Fibroblast of lung (primary cell): ENCODE data around the gene SEC11A. TPM values are rescaled to one million over a fixed set of nuclear protein-coding genes. Genes with fewer than 3 reads are reported as not detected.

Source experiments
- DNase-seq, 2 donors: peaks; one replicate each; pipeline versions ENCODE4 v3.0.0 to v3.0.0-alpha.2; 2010; ENCODE audit warnings: low read depth in 2 of 2
- H2AFZ ChIP-seq: 2 replicates; pipeline ENCODE4 v1.5.1; 2012; ENCODE audit warnings: low read length, control low read depth, inconsistent platforms
- H3K27ac ChIP-seq: 2 replicates; pipeline ENCODE4 v1.5.1; 2011; ENCODE audit warnings: low read length, control low read depth; ENCODE audit not compliant: insufficient read depth
- H3K27me3 ChIP-seq: 2 replicates; pipeline ENCODE4 v1.5.1; 2011; ENCODE audit warnings: mild to moderate bottlenecking, low read length; ENCODE audit not compliant: control insufficient read depth, insufficient read depth
- H3K36me3 ChIP-seq: 2 replicates; pipeline ENCODE4 v1.5.1; 2011; ENCODE audit warnings: low read length; ENCODE audit not compliant: control insufficient read depth, insufficient read depth
- H3K4me1 ChIP-seq: 2 replicates; pipeline ENCODE4 v1.5.1; 2011; ENCODE audit warnings: low read length; ENCODE audit not compliant: control insufficient read depth, insufficient read depth; ENCODE audit errors: extremely low read depth
- H3K4me2 ChIP-seq: 2 replicates; pipeline ENCODE4 v1.5.1; 2011; ENCODE audit warnings: low read length, control low read depth; ENCODE audit not compliant: insufficient read depth; ENCODE audit errors: extremely low read depth
- H3K4me3 ChIP-seq, 4 experiments: fragments of 200-600 bp in 1 of 4; sonication (generic) in 1 of 4; replicated peaks in 1 of 4; 2 replicates each; pipeline ENCODE4 v1.5.1; 2011 to 2016; ENCODE audit warnings: low read length in 4 of 4, low read depth in 3 of 4, mild to moderate bottlenecking in 3 of 4, control low read depth in 2 of 4, inconsistent platforms in 1 of 4, mixed read lengths in 1 of 4; ENCODE audit not compliant: insufficient read depth in 1 of 4; ENCODE audit errors: control extremely low read depth in 1 of 4
- H3K79me2 ChIP-seq: 2 replicates; pipeline ENCODE4 v1.5.1; 2012; ENCODE audit warnings: mild to moderate bottlenecking, low read length, inconsistent platforms; ENCODE audit not compliant: control insufficient read depth, insufficient read depth
- H3K9ac ChIP-seq: 2 replicates; pipeline ENCODE4 v1.5.1; 2011; ENCODE audit warnings: mild to moderate bottlenecking, low read length, control low read depth; ENCODE audit not compliant: insufficient read depth
- H3K9me3 ChIP-seq: 2 replicates; pipeline ENCODE4 v1.5.1; 2012; ENCODE audit warnings: low read depth, low read length; ENCODE audit not compliant: control insufficient read depth, insufficient read depth
- H4K20me1 ChIP-seq: 2 replicates; pipeline ENCODE4 v1.5.1; 2011; ENCODE audit warnings: low read length; ENCODE audit not compliant: control insufficient read depth, insufficient read depth; ENCODE audit errors: extremely low read depth
- EZH2 ChIP-seq: IDR thresholded peaks from 2 replicates; pipeline ENCODE4 v1.5.1; 2012; ENCODE audit warnings: low read length, control low read depth, mild to moderate bottlenecking; ENCODE audit errors: missing control alignments
- polyA minus RNA-seq: library from RNA; depleted of rRNA, polyadenylated mRNA; stranded (reverse); fragments of >200 nt; gene quantifications from 2 replicates; pipeline ENCODE4 v1.2.3, GENCODE V29; 2011; ENCODE audit warnings: low replicate concordance
- polyA plus RNA-seq, 2 donors: library from polyadenylated mRNA; depleted of rRNA in 1 of 2; stranded (reverse) in 1 of 2; unstranded in 1 of 2; fragments of >200 nt; gene quantifications; 2 replicates each; pipeline ENCODE4 v1.2.1, GENCODE V29; 2011 to 2012; ENCODE audit warnings: missing spikeins in 1 of 2
- total RNA-seq: library from RNA; depleted of rRNA; stranded (reverse); fragments of >200 nt; gene quantifications from 2 replicates; pipeline ENCODE4 v1.2.1, GENCODE V29; 2014
- TF ChIP-seq, protein P1 (sequence below), 2 donors: IDR thresholded peaks in 1 of 2; conservative IDR thresholded peaks in 1 of 2; 1 replicate in 1 of 2; 2 replicates in 1 of 2; pipeline ENCODE4 v1.5.1; 2011 to 2012; ENCODE audit warnings: low read length in 2 of 2, control low read depth in 1 of 2, inconsistent platforms in 1 of 2, low read depth in 1 of 2, mild to moderate bottlenecking in 1 of 2

SEC11A gene
- 263 and 300 TPM in 2 replicates for total RNA-seq
- 243 and 254 TPM in 2 replicates for polyA plus RNA-seq
- polyA plus RNA-seq (2012), result 206 and 222 TPM in 2 replicates
- polyA minus RNA-seq, result 45.0 and 50.6 TPM in 2 replicates

DNA sequence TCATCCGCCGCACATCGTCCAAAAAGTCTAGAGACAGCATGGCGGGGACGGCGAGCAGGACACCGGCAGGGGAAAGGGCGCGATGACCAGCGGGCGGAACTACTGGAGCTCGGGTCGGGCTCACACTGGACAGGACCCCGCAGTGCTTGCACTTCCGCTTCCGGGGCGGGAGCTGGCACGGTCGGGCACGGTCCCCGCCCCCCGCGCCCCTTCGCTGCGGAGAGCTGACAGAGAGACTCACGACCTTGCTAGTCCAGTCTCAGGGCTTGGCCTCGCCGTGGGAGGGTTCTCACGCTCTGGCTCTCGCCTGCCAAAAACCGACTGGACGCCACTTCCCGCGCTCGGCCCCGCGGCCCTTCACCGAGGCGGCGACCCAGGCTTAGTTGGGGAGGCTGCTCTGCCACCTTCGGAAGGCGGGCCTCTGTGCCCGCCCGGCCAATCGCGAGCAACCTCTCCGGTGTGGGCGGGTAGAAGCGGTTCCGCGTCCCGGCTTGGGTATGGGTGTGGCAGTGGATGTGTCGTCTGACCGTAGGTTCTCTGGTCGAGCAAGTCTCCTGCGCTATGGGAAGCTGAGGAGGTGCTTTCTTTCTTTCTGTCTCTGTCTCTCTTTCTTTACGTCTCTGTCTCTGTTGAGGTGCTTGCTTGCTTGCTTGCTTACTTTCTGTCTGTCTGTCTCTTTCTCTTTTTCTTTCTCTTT lies at the start of gene SEC11A:
Gene SEC11A (minus strand): TSS at position 104 of the 697 bp plus-strand sequence. CDS start 64 bp downstream, at position 40.
- peak within 1 kb of the TSS; percentile 90 for H3K4me2 ChIP-seq
- no peaks in the 10 kb centered on the region for H3K36me3 ChIP-seq
- peak within 1 kb of the TSS; percentile 76 to 94 (median 91) for H3K4me3 ChIP-seq
- H3K27ac ChIP-seq, result peak within 1 kb of the TSS; percentile 83
- H3K9me3 ChIP-seq, result no peaks in the 10 kb centered on the region
- H3K27me3 ChIP-seq, result no peaks in the 10 kb centered on the region
- H4K20me1 ChIP-seq, result no peaks in the 10 kb centered on the region
- H2AFZ ChIP-seq, result peak within 1 kb of the TSS; percentile 99
- peak; percentile 94 for DNase-seq
- H3K9ac ChIP-seq, result peak within 1 kb of the TSS; percentile 73
- H3K4me1 ChIP-seq, result peaks cover 2% of the 10 kb centered on the region
- TF ChIP-seq, protein P1, sequence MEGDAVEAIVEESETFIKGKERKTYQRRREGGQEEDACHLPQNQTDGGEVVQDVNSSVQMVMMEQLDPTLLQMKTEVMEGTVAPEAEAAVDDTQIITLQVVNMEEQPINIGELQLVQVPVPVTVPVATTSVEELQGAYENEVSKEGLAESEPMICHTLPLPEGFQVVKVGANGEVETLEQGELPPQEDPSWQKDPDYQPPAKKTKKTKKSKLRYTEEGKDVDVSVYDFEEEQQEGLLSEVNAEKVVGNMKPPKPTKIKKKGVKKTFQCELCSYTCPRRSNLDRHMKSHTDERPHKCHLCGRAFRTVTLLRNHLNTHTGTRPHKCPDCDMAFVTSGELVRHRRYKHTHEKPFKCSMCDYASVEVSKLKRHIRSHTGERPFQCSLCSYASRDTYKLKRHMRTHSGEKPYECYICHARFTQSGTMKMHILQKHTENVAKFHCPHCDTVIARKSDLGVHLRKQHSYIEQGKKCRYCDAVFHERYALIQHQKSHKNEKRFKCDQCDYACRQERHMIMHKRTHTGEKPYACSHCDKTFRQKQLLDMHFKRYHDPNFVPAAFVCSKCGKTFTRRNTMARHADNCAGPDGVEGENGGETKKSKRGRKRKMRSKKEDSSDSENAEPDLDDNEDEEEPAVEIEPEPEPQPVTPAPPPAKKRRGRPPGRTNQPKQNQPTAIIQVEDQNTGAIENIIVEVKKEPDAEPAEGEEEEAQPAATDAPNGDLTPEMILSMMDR (conservative IDR thresholded peaks at IDR 0.05 in 1 of 2, IDR thresholded peaks at IDR 0.05 in 1 of 2; ENCODE audit: low read depth in 1 of 2, low read length in 2 of 2), result no peak
- no peak for TF ChIP-seq EZH2
- H3K79me2 ChIP-seq, result peaks cover 44% of the 10 kb centered on the region

- no peaks in the 10 kb centered on the region for H3K36me3 ChIP-seq
- no peaks in the 10 kb centered on the region for H3K4me1 ChIP-seq
These were observed 49.7 kb upstream of the SEC11A start for GRCh38 chr15:84765675-84766074.

DNA sequence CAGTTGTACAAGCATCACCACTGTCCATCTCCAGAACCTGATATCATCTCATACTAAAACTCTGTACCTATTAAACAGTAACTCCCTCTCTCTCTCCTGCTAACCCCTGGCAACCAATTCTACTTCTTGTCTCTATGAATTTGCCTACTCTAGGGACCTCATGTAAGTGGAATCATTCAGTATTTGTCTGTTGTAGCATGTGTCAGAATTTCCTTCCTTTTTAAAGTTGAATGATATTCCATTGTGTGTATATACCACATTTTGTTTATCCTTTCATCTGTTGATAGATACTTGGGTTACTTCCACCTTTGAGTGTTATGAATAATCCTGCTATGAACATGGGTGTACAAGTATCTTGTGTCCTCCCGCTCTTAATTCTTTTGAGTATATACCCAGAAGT lies 49.0 kb upstream of the SEC11A start:
- no peak for DNase-seq
- Histone ChIP-seq H3K9me3 (no peaks in the 10 kb centered on the region), H3K27ac (no peak overlapping the region), H2AFZ (no peak overlapping the region), H3K4me3 (no peak overlapping the region), H3K4me2 (no peak overlapping the region), H3K27me3 (no peaks in the 10 kb centered on the region), H3K79me2 (peaks cover 68% of the 10 kb centered on the region), H3K36me3 (no peaks in the 10 kb centered on the region), H3K9ac (no peak overlapping the region), H4K20me1 (peaks cover 2% of the 10 kb centered on the region), H3K4me1 (no peaks in the 10 kb centered on the region)
- TF ChIP-seq EZH2, result no peak
- TF ChIP-seq, protein P1 (conservative IDR thresholded peaks at IDR 0.05 in 1 of 2, IDR thresholded peaks at IDR 0.05 in 1 of 2; ENCODE audit: low read depth in 1 of 2, low read length in 2 of 2), result no peak

More at GRCh38 chr15:84765675-84766074, 49.7 kb upstream of the SEC11A start:
- Histone ChIP-seq H3K4me2 (no peak overlapping the region), H2AFZ (no peak overlapping the region), H3K4me3 (no peak overlapping the region), H4K20me1 (peaks cover 2% of the 10 kb centered on the region), H3K27ac (no peak overlapping the region), H3K79me2 (peaks cover 65% of the 10 kb centered on the region), H3K9ac (no peak overlapping the region), H3K9me3 (no peaks in the 10 kb centered on the region), H3K27me3 (no peaks in the 10 kb centered on the region)
- no peak for DNase-seq
- TF ChIP-seq, protein P1 (conservative IDR thresholded peaks at IDR 0.05 in 1 of 2, IDR thresholded peaks at IDR 0.05 in 1 of 2; ENCODE audit: low read depth in 1 of 2, low read length in 2 of 2), result no peak
- no peak for TF ChIP-seq EZH2
